Adipose tissue (tissue), 3 donors: ENCODE data around the gene NDRG4. TPM values are rescaled to one million over a fixed set of nuclear protein-coding genes. Genes with fewer than 3 reads are reported as not detected.

Source experiments
- H3K27ac ChIP-seq: one replicate; pipeline ENCODE4 v1.5.1; 2013; ENCODE audit warnings: low read depth, low read length
- WGBS, 3 donors: extraction: QIAGEN DNeasy Blood & Tissue Kit; methylation state at CpG; one replicate each; pipeline ENCODE4 v1.1.7; 2013; 5-methylcytosine and 5-hydroxymethylcytosine counted together
- polyA plus RNA-seq, 3 donors: library from polyadenylated mRNA; stranded (reverse); fragments of 200-250 nt; gene quantifications; one replicate each; pipeline ENCODE4 v1.2.3, GENCODE V29; 2013
- donor health status: healthy with polysubstance abuse.
- donor health status: Bipolar disorder and iron deficiency.
- donor health status: healthy.

The NDRG4 gene
- polyA plus RNA-seq, 3 donors, result 5.8 to 31.7 (median 21.8) TPM

- no peak overlapping the region for H3K27ac ChIP-seq
- 73 to 79% (median 73%) methylated on average over 8 of the region's 8 CpGs for WGBS, 3 donors
Observed at GRCh38 chr16:58518083-58518979, 18.4 kb downstream of the NDRG4 start.

- WGBS, 3 donors, result 77 to 84% (median 84%) methylated on average over 1 of the region's 1 CpG
- H3K27ac ChIP-seq, result no peak overlapping the region
Observed at GRCh38 chr16:58518980-58519368, 19.0 kb downstream of the NDRG4 start.

- H3K27ac ChIP-seq, result no peak overlapping the region
Observed at GRCh38 chr16:58519707-58520106, 19.8 kb downstream of the NDRG4 start.

GRCh38 chr16:58530179-58530578 lies 30.2 kb downstream of the NDRG4 start:
- no peak overlapping the region for H3K27ac ChIP-seq
- WGBS, 3 donors, result 93 to 95% (median 94%) methylated on average over 5 of the region's 5 CpGs

- WGBS, 3 donors, result 92 to 96% (median 93%) methylated on average over 3 of the region's 3 CpGs
- no peak overlapping the region for H3K27ac ChIP-seq
Observed at GRCh38 chr16:58532414-58532813, 32.5 kb downstream of the NDRG4 start.

- 89 to 93% (median 92%) methylated on average over 14 of the region's 14 CpGs for WGBS, 3 donors
- no peak overlapping the region for H3K27ac ChIP-seq
Observed at GRCh38 chr16:58533751-58534470, 34.0 kb downstream of the NDRG4 start.

- no peak overlapping the region for H3K27ac ChIP-seq
- WGBS, 3 donors, result 37 to 94% (median 92%) methylated on average over 3 of the region's 3 CpGs
Observed at GRCh38 chr16:58535100-58535499, 35.2 kb downstream of the NDRG4 start.

- no peak overlapping the region for H3K27ac ChIP-seq
- 60 to 90% (median 89%) methylated on average over 5 of the region's 5 CpGs for WGBS, 3 donors
Observed at GRCh38 chr16:58536278-58536677, 36.3 kb downstream of the NDRG4 start.

- WGBS, 3 donors, result 83 to 89% (median 83%) methylated on average over 10 of the region's 10 CpGs
- H3K27ac ChIP-seq, result no peak overlapping the region
Observed at GRCh38 chr16:58537124-58537906, 37.4 kb downstream of the NDRG4 start.

GRCh38 chr16:58541711-58542110 lies 41.8 kb downstream of the NDRG4 start:
- no peak overlapping the region for H3K27ac ChIP-seq
- 85 to 86% (median 85%) methylated on average over 2 of the region's 2 CpGs for WGBS, 3 donors

GRCh38 chr16:58542291-58542690 lies 42.3 kb downstream of the NDRG4 start:
- WGBS, 3 donors, result 58 to 95% (median 94%) methylated on average over 1 of the region's 1 CpG
- no peak overlapping the region for H3K27ac ChIP-seq

- WGBS, 3 donors, result 79 to 95% (median 95%) methylated on average over 8 of the region's 8 CpGs
Observed at GRCh38 chr16:58543685-58544084, 43.7 kb downstream of the NDRG4 start.

GRCh38 chr16:58548378-58548777 lies 48.4 kb downstream of the NDRG4 start:
- no peak overlapping the region for H3K27ac ChIP-seq
- 65 to 84% (median 81%) methylated on average over 2 of the region's 2 CpGs for WGBS, 3 donors

More at GRCh38 chr16:58543685-58544084, 43.7 kb downstream of the NDRG4 start:
- no peak overlapping the region for H3K27ac ChIP-seq

GRCh38 chr16:58551496-58551895 lies 51.6 kb downstream of the NDRG4 start:
- no peak overlapping the region for H3K27ac ChIP-seq

GRCh38 chr16:58556678-58557077 lies 56.7 kb downstream of the NDRG4 start:
- 76 to 87% (median 81%) methylated on average over 2 of the region's 2 CpGs for WGBS, 3 donors
- no peak overlapping the region for H3K27ac ChIP-seq

More at GRCh38 chr16:58551496-58551895, 51.6 kb downstream of the NDRG4 start:
- 73 to 78% (median 77%) methylated on average over 3 of the region's 3 CpGs for WGBS, 3 donors
